ENCODE measurements around the gene GATAD2B. TPM values are rescaled to one million over a fixed set of nuclear protein-coding genes. Genes with fewer than 3 reads are reported as not detected.
A peak's percentile ranks its signal among the peaks of the same experiment; 100 is the strongest.

Gene GATAD2B
- total RNA-seq, 3 donors from 2014 or later (not counting 1 experiment from before 2014, with no cell fraction given) = 68.1 to 91.3 (median 75.5) TPM

GRCh38 chr1:153961421-153961820 is 38.6 kb upstream of the GATAD2B start:
- peaks cover 47% of the 10 kb centered on the region for H3K4me1 ChIP-seq (ENCODE audit: control insufficient read depth, insufficient read depth, low read length)
- H3K27ac ChIP-seq (ENCODE audit: low read length) = no peak overlapping the region
- no peaks in the 10 kb centered on the region for H3K27me3 ChIP-seq (ENCODE audit: control insufficient read depth, insufficient read depth, low read length)
- peak overlapping the region; percentile 91 to 92 for H3K27ac Mint-ChIP-seq
- H3K9me3 ChIP-seq (ENCODE audit: control insufficient read depth, insufficient read depth, low read length) = no peaks in the 10 kb centered on the region
- DNase-seq = no peak
- intact Hi-C loops (cut with micrococcal nuclease) = loop anchor here (10.0 kb wide), 1 partner anchor 263 kb away; the partner anchor contains the start of gene UBAP2L
- no peak overlapping the region for H3K4me3 ChIP-seq (ENCODE audit: low read length)
- H3K27me3 Mint-ChIP-seq (ENCODE audit: low read depth in 2 of 2) = no peaks in the 10 kb centered on the region
- WGBS (ENCODE audit: insufficient coverage) = 96% methylated on average over 4 of the region's 4 CpGs
- no peak for TF ChIP-seq CTCF (IDR thresholded peaks at IDR 0.05)
- H3K4me1 Mint-ChIP-seq = peaks cover 50 to 73% of the 10 kb centered on the region in 2 donors
- H3K9me3 Mint-ChIP-seq = no peaks in the 10 kb centered on the region
- H3K36me3 Mint-ChIP-seq = no peaks in the 10 kb centered on the region
- H3K4me3 Mint-ChIP-seq = peak overlapping the region; percentile 2
- peaks cover 6% of the 10 kb centered on the region for H3K36me3 ChIP-seq (ENCODE audit: control insufficient read depth, insufficient read depth, low read length)
- ATAC-seq = no peak

- H3K4me3 Mint-ChIP-seq = no peak overlapping the region
- no peaks in the 10 kb centered on the region for H3K9me3 ChIP-seq (ENCODE audit: control insufficient read depth, insufficient read depth, low read length)
- no peaks in the 10 kb centered on the region for H3K36me3 Mint-ChIP-seq
- no peaks in the 10 kb centered on the region for H3K9me3 Mint-ChIP-seq
- peak overlapping the region; percentile 82 to 92 for H3K27ac Mint-ChIP-seq
- TF ChIP-seq CTCF (IDR thresholded peaks at IDR 0.05) = no peak
- H3K4me1 Mint-ChIP-seq = peaks cover 50 to 71% of the 10 kb centered on the region in 2 donors
- ATAC-seq = no peak
- no peaks in the 10 kb centered on the region for H3K27me3 ChIP-seq (ENCODE audit: control insufficient read depth, insufficient read depth, low read length)
- no peak overlapping the region for H3K4me3 ChIP-seq (ENCODE audit: low read length)
- H3K36me3 ChIP-seq (ENCODE audit: control insufficient read depth, insufficient read depth, low read length) = peaks cover 6% of the 10 kb centered on the region
- H3K27ac ChIP-seq (ENCODE audit: low read length) = no peak overlapping the region
- WGBS (ENCODE audit: insufficient coverage) = 97% methylated on average over 11 of the region's 11 CpGs
- intact Hi-C loops (cut with micrococcal nuclease) = loop anchor here (10.0 kb wide), 1 partner anchor 265 kb away; the partner anchor contains the start of gene UBAP2L
- DNase-seq = no peak
- H3K27me3 Mint-ChIP-seq (ENCODE audit: low read depth in 2 of 2) = no peaks in the 10 kb centered on the region
- H3K4me1 ChIP-seq (ENCODE audit: control insufficient read depth, insufficient read depth, low read length) = peaks cover 51% of the 10 kb centered on the region
Observed at GRCh38 chr1:153960206-153960605, 37.4 kb upstream of the GATAD2B start.

GRCh38 chr1:153959454-153959853 is 36.7 kb upstream of the GATAD2B start:
- ATAC-seq = no peak
- intact Hi-C loops (cut with micrococcal nuclease) = loop anchor here (2.0 kb wide), 1 partner anchor 17 kb away; the partner anchor contains the start of gene JTB
- Mint-ChIP-seq H3K27ac (peak overlapping the region; percentile 82 to 92), H3K27me3 (ENCODE audit: low read depth in 2 of 2) (no peaks in the 10 kb centered on the region), H3K4me1 (peaks cover 50 to 72% of the 10 kb centered on the region in 2 donors), H3K4me3 (peak overlapping the region; percentile 96), H3K9me3 (no peaks in the 10 kb centered on the region), H3K36me3 (no peaks in the 10 kb centered on the region)
- Histone ChIP-seq H3K4me3 (ENCODE audit: low read length) (no peak overlapping the region), H3K4me1 (ENCODE audit: control insufficient read depth, insufficient read depth, low read length) (peaks cover 58% of the 10 kb centered on the region), H3K9me3 (ENCODE audit: control insufficient read depth, insufficient read depth, low read length) (no peaks in the 10 kb centered on the region), H3K36me3 (ENCODE audit: control insufficient read depth, insufficient read depth, low read length) (peaks cover 10% of the 10 kb centered on the region), H3K27ac (ENCODE audit: low read length) (no peak overlapping the region), H3K27me3 (ENCODE audit: control insufficient read depth, insufficient read depth, low read length) (no peaks in the 10 kb centered on the region)
- TF ChIP-seq CTCF (IDR thresholded peaks at IDR 0.05) = no peak
- DNase-seq = no peak
- WGBS (ENCODE audit: insufficient coverage) = 91% methylated on average over 3 of the region's 3 CpGs

- WGBS (ENCODE audit: insufficient coverage) = 43% methylated on average over 4 of the region's 4 CpGs
- peaks cover 50 to 72% of the 10 kb centered on the region in 2 donors for H3K4me1 Mint-ChIP-seq
Observed at GRCh38 chr1:153958961-153959260, 36.1 kb upstream of the GATAD2B start.

More at GRCh38 chr1:153958961-153959260, 36.1 kb upstream of the GATAD2B start:
- Histone ChIP-seq H3K27me3 (ENCODE audit: control insufficient read depth, insufficient read depth, low read length) (no peaks in the 10 kb centered on the region), H3K36me3 (ENCODE audit: control insufficient read depth, insufficient read depth, low read length) (peaks cover 16% of the 10 kb centered on the region), H3K27ac (ENCODE audit: low read length) (peak overlapping the region; percentile 55), H3K4me3 (ENCODE audit: low read length) (no peak overlapping the region), H3K4me1 (ENCODE audit: control insufficient read depth, insufficient read depth, low read length) (peaks cover 56% of the 10 kb centered on the region), H3K9me3 (ENCODE audit: control insufficient read depth, insufficient read depth, low read length) (no peaks in the 10 kb centered on the region)
- TF ChIP-seq CTCF (IDR thresholded peaks at IDR 0.05) = no peak
- Mint-ChIP-seq H3K27ac (peak overlapping the region; percentile 82 to 92), H3K36me3 (no peaks in the 10 kb centered on the region), H3K27me3 (ENCODE audit: low read depth in 2 of 2) (no peaks in the 10 kb centered on the region), H3K9me3 (no peaks in the 10 kb centered on the region), H3K4me3 (peak overlapping the region; percentile 96)
- intact Hi-C loops (cut with micrococcal nuclease) = loop anchor here (1.0 to 2.0 kb wide), 4 partner anchors 8 to 36 kb away; partner anchors contain the start of genes CREB3L4 and JTB
- ATAC-seq (no peak), DNase-seq (no peak)
